IMR-90 (cell line): ENCODE results near the gene AMBN. TPM values are rescaled to one million over a fixed set of nuclear protein-coding genes. Genes with fewer than 3 reads are reported as not detected.

Experiments used
- ATAC-seq: fragments of 200-7000 bp; cut with Tn5 transposase; 2 replicates; pipeline ENCODE4 v1.9.1; 2020; ENCODE audit warnings: low read depth, mild to moderate bottlenecking, moderate library complexity
- BruUV-seq: library from RNA; stranded (reverse); fragments of 400-500 nt; replicated peaks from 2 replicates; lab custom pipeline; 2021; lab: Mats Ljungman, UMichigan
- CTCF ChIA-PET: fragments of 300-600 bp; formaldehyde crosslinking; extraction: SDS; loops from one replicate; lab custom pipeline; 2021; ENCODE audit warnings: antibody characterized with exemption; lab: Yijun Ruan, JAX
- POLR2A ChIA-PET: fragments of 300-600 bp; sonication (Branson Sonifier 250); formaldehyde crosslinking; loops from one replicate; lab custom pipeline; 2022; ENCODE audit warnings: antibody characterized with exemption; ENCODE audit not compliant: unreplicated experiment; lab: Charles Lee
- DNase-seq: peaks from one replicate; pipeline ENCODE4 v3.0.0; 2013
- H2AFZ ChIP-seq: replicated peaks from 2 replicates; pipeline ENCODE3; 2013; ENCODE audit warnings: low read length, mild to moderate bottlenecking; ENCODE audit not compliant: poor library complexity
- H2AK5ac ChIP-seq: 2 replicates; pipeline ENCODE4 v1.6.1; 2013; ENCODE audit warnings: low read depth, low read length, inconsistent platforms
- H2AK9ac ChIP-seq: replicated peaks from 2 replicates; pipeline ENCODE3; 2013; ENCODE audit warnings: mild to moderate bottlenecking, low read depth, low read length, moderate library complexity; ENCODE audit not compliant: poor library complexity
- H2BK120ac ChIP-seq: 2 replicates; pipeline ENCODE4 v1.6.1; 2013; ENCODE audit warnings: low read depth, low read length, inconsistent platforms
- H2BK15ac ChIP-seq: 3 replicates; pipeline ENCODE4 v1.6.1; 2013; ENCODE audit warnings: low read depth, low read length, inconsistent platforms
- H2BK20ac ChIP-seq: 2 replicates; pipeline ENCODE4 v1.6.1; 2013; ENCODE audit warnings: low read depth, mild to moderate bottlenecking, inconsistent platforms, low read length, moderate library complexity
- H2BK5ac ChIP-seq: 2 replicates; pipeline ENCODE4 v1.6.1; 2013; ENCODE audit warnings: mild to moderate bottlenecking, low read depth, low read length, inconsistent platforms; ENCODE audit not compliant: poor library complexity, severe bottlenecking
- H3K14ac ChIP-seq: replicated peaks from 2 replicates; pipeline ENCODE4 v1.6.1; 2013; ENCODE audit warnings: low read depth, low read length, inconsistent platforms
- H3K18ac ChIP-seq: 2 replicates; pipeline ENCODE4 v1.6.1; 2013; ENCODE audit warnings: low read depth, low read length, control low read depth
- H3K23ac ChIP-seq: 2 replicates; pipeline ENCODE4 v1.6.1; 2013; ENCODE audit warnings: low read depth, low read length, inconsistent platforms
- H3K27ac ChIP-seq: 2 replicates; pipeline ENCODE4 v1.5.1; 2013; ENCODE audit warnings: mild to moderate bottlenecking, control low read depth, low read length; ENCODE audit not compliant: insufficient read depth
- H3K27me3 ChIP-seq: 2 replicates; pipeline ENCODE4 v1.6.1; 2013; ENCODE audit warnings: low read length; ENCODE audit not compliant: control insufficient read depth, insufficient read depth
- H3K36me3 ChIP-seq: 2 replicates; pipeline ENCODE4 v1.6.1; 2013; ENCODE audit warnings: low read length, mixed read lengths; ENCODE audit not compliant: control insufficient read depth, insufficient read depth
- H3K4ac ChIP-seq: 2 replicates; pipeline ENCODE4 v1.6.1; 2013; ENCODE audit warnings: low read depth, low read length, inconsistent platforms
- H3K4me1 ChIP-seq: 2 replicates; pipeline ENCODE4 v1.6.1; 2013; ENCODE audit warnings: low read length, mixed read lengths; ENCODE audit not compliant: control insufficient read depth, insufficient read depth
- H3K4me2 ChIP-seq: 2 replicates; pipeline ENCODE4 v1.6.1; 2013; ENCODE audit warnings: low read depth, mild to moderate bottlenecking, control low read depth, low read length, moderate library complexity
- H3K4me3 ChIP-seq: 2 replicates; pipeline ENCODE4 v1.5.1; 2013; ENCODE audit warnings: low read depth, mild to moderate bottlenecking, control low read depth, low read length, moderate library complexity; ENCODE audit not compliant: insufficient read depth
- H3K56ac ChIP-seq: 2 replicates; pipeline ENCODE4 v1.6.1; 2013; ENCODE audit warnings: low read length, inconsistent platforms; ENCODE audit not compliant: insufficient read depth; ENCODE audit errors: extremely low read depth
- H3K79me1 ChIP-seq, 2 experiments: 2 replicates each; pipeline ENCODE4 v1.6.1; 2013; ENCODE audit warnings: low read length in 2 of 2, inconsistent platforms in 1 of 2, low read depth in 1 of 2
- H3K9ac ChIP-seq: 2 replicates; pipeline ENCODE4 v1.6.1; 2013; ENCODE audit warnings: low read depth, low read length, control low read depth
- H3K9me1 ChIP-seq: 2 replicates; pipeline ENCODE4 v1.6.1; 2013; ENCODE audit warnings: low read length, inconsistent platforms; ENCODE audit not compliant: insufficient read depth
- H3K9me3 ChIP-seq: 2 replicates; pipeline ENCODE4 v1.6.1; 2013; ENCODE audit warnings: low read length; ENCODE audit not compliant: control insufficient read depth, insufficient read depth
- H4K20me1 ChIP-seq: 2 replicates; pipeline ENCODE4 v1.6.1; 2013; ENCODE audit warnings: low read length, inconsistent platforms; ENCODE audit not compliant: insufficient read depth
- H4K5ac ChIP-seq: 2 replicates; pipeline ENCODE4 v1.6.1; 2013; ENCODE audit warnings: mild to moderate bottlenecking, low read depth, low read length, control low read depth
- H4K8ac ChIP-seq, 2 experiments: 2 replicates each; pipeline ENCODE4 v1.6.1; 2013; ENCODE audit warnings: low read depth in 2 of 2, low read length in 2 of 2, control low read depth in 1 of 2, inconsistent platforms in 1 of 2
- H4K91ac ChIP-seq: 2 replicates; pipeline ENCODE4 v1.6.1; 2013; ENCODE audit warnings: low read depth, low read length, inconsistent platforms; ENCODE audit not compliant: insufficient read depth
- BHLHE40 ChIP-seq: fragments of 150-350 bp; IDR thresholded peaks from 2 replicates; pipeline ENCODE4 v1.6.1; 2016; ENCODE audit warnings: mild to moderate bottlenecking, low read depth, low read length
- FOS ChIP-seq: fragments of 150-350 bp; IDR thresholded peaks from 2 replicates; pipeline ENCODE4 v1.6.1; 2016; ENCODE audit warnings: low read depth, low read length
- MAFK ChIP-seq: IDR thresholded peaks from 2 replicates; pipeline ENCODE4 v1.6.1; 2012; ENCODE audit warnings: low read depth, low read length, improper control_type of control experiment
- POLR2A ChIP-seq: IDR thresholded peaks from 2 replicates; pipeline ENCODE4 v1.6.1; 2012; ENCODE audit warnings: mild to moderate bottlenecking, low read depth, low read length
- RCOR1 ChIP-seq: IDR thresholded peaks from 2 replicates; pipeline ENCODE4 v1.6.1; 2012; ENCODE audit warnings: mild to moderate bottlenecking, low read length, improper control_type of control experiment; ENCODE audit not compliant: insufficient replicate concordance
- WGBS, 2 experiments: methylation state at CpG; one replicate each; pipeline versions ENCODE4 v1.1.5 to v1.1.7; 2013; ENCODE audit warnings: missing lambda C conversion rate in 2 of 2; ENCODE audit not compliant: insufficient read length in 1 of 2; ENCODE audit errors: extremely low coverage in 2 of 2; 5-methylcytosine and 5-hydroxymethylcytosine counted together
- dilution Hi-C: fragments of 300-500 bp; cut with HindIII; formaldehyde crosslinking; loops from one replicate; pipeline ENCODE4 v1.14.3; 2018; ENCODE audit warnings: low sequenced_read_pairs; ENCODE audit not compliant: unreplicated experiment
- in situ Hi-C: fragments of 300-500 bp; cut with MboI; formaldehyde crosslinking; loops from 3 replicates; pipeline ENCODE4 v1.14.3; 2019; ENCODE audit warnings: low sequenced_read_pairs, inconsistent platforms, mixed read lengths
- intact Hi-C: fragments of 100-400 bp; cut with micrococcal nuclease; formaldehyde crosslinking; loops from 2 replicates; pipeline ENCODE4 v1.10.0; 2022
- polyA plus RNA-seq, 3 experiments: library from polyadenylated mRNA; depleted of rRNA; stranded (reverse); fragments of >200 nt; gene quantifications; 2 replicates each; pipeline ENCODE4 v1.2.3, GENCODE V29; 2012; ENCODE audit warnings: low replicate concordance in 1 of 3
- total RNA-seq: library from RNA; depleted of rRNA; stranded (reverse); fragments of >200 nt; gene quantifications from 2 replicates; pipeline ENCODE4 v1.2.3, GENCODE V29; 2012

AMBN gene
- total and polyA plus RNA-seq, 2 of the 4 experiments (the other 2 are of a cell fraction), result not detected

GRCh38 chr4:70613306-70614183 is 21.5 kb downstream of the AMBN start:
- Histone ChIP-seq H2AK9ac (no peak overlapping the region), H3K9ac (peak overlapping the region; percentile 46; the same call in 1 of the 2 replicates), H3K18ac (no peak overlapping the region), H2AFZ (peak overlapping the region; percentile 19), H3K36me3 (no peaks in the 10 kb centered on the region), H3K23ac (peak overlapping the region; percentile 16; the same call in 1 of the 2 replicates), H2BK5ac (no peak overlapping the region), H2BK120ac (no peak overlapping the region), H4K8ac (no peak overlapping the region), H4K91ac (no peak overlapping the region), H2BK15ac (no peak overlapping the region), H3K9me3 (no peaks in the 10 kb centered on the region), H3K4me3 (peak overlapping the region; percentile 44; the same call in 1 of the 2 replicates), H3K4me2 (peak overlapping the region; percentile 96), H3K56ac (no peak overlapping the region), H3K27ac (no peak overlapping the region), H3K4ac (no peak overlapping the region), H3K79me1 (no peaks in the 10 kb centered on the region), H4K20me1 (no peaks in the 10 kb centered on the region), H3K9me1 (no peaks in the 10 kb centered on the region), H3K27me3 (peaks cover 2% of the 10 kb centered on the region; the same call in 1 of the 2 replicates), H3K4me1 (no peaks in the 10 kb centered on the region), H2BK20ac (no peak overlapping the region), H2AK5ac (no peak overlapping the region), H4K5ac (no peak overlapping the region), H3K14ac (no peak overlapping the region)
- CTCF ChIA-PET, result interaction anchor here (0.7 to 1.8 kb wide), 4 partner anchors 9 to 66 kb away, joined by 3 to 5 read pairs (median 3); partner anchors contain the start of gene ENAM
- in situ Hi-C loops (loop anchor here (25.0 kb wide), 1 partner anchor 1099 kb away; no protein-coding TSS in a partner anchor), dilution Hi-C loops (no loop called here), intact Hi-C loops (loop anchor here (1.0 kb wide), 1 partner anchor 17 kb away; no protein-coding TSS in a partner anchor)
- no peak for DNase-seq
- POLR2A ChIA-PET, result no interaction called here
- TF ChIP-seq POLR2A (no peak), RCOR1 (no peak), FOS (no peak), MAFK (peak; percentile 72), BHLHE40 (no peak)
- BruUV-seq, result no TSS peak
- no CpG with 5 or more reads among the region's 9 CpGs for WGBS, 2 experiments
- ATAC-seq, result peak; percentile 80
